H1 (cell line): ENCODE measurements around the gene CUEDC1. TPM values are rescaled to one million over a fixed set of nuclear protein-coding genes. Genes with fewer than 3 reads are reported as not detected.

Source experiments
- RAD21 ChIP-seq, 2 experiments: IDR thresholded peaks in 1 of 2; conservative IDR thresholded peaks in 1 of 2; 2 replicates each; pipeline ENCODE4 v1.6.1; 2011; ENCODE audit warnings: low read depth in 2 of 2, low read length in 2 of 2, improper control_type of control experiment in 1 of 2, inconsistent platforms in 1 of 2, mild to moderate bottlenecking in 1 of 2, moderate library complexity in 1 of 2
- polyA plus RNA-seq, 7 experiments: library from polyadenylated mRNA; depleted of rRNA in 3 of 7; stranded (reverse) in 5 of 7; unstranded in 2 of 7; fragments of >200 nt in 5 of 7; fragments of 200-250 nt in 2 of 7; gene quantifications; 1 replicate in 5 of 7; 2 replicates in 1 of 7; 4 replicates in 1 of 7; pipeline versions ENCODE4 v1.2.1 to v1.2.3, GENCODE V29; 2011 to 2013; ENCODE audit warnings: missing spikeins in 2 of 7, mixed read lengths in 2 of 7
- total RNA-seq: library from RNA; stranded (reverse); fragmentation: NEBNext Ultra II Directional; extraction: Animal tissue kit (Norgen Biotek cat#: 25700); gene quantifications from 2 replicates; pipeline ENCODE4 v1.2.1, GENCODE V29; 2021

Gene CUEDC1
- total and polyA plus RNA-seq, 2 of the 8 experiments (the other 6 are each of a cell fraction or from before 2014, with no cell fraction given) = 4.0 to 10.7 TPM

DNA sequence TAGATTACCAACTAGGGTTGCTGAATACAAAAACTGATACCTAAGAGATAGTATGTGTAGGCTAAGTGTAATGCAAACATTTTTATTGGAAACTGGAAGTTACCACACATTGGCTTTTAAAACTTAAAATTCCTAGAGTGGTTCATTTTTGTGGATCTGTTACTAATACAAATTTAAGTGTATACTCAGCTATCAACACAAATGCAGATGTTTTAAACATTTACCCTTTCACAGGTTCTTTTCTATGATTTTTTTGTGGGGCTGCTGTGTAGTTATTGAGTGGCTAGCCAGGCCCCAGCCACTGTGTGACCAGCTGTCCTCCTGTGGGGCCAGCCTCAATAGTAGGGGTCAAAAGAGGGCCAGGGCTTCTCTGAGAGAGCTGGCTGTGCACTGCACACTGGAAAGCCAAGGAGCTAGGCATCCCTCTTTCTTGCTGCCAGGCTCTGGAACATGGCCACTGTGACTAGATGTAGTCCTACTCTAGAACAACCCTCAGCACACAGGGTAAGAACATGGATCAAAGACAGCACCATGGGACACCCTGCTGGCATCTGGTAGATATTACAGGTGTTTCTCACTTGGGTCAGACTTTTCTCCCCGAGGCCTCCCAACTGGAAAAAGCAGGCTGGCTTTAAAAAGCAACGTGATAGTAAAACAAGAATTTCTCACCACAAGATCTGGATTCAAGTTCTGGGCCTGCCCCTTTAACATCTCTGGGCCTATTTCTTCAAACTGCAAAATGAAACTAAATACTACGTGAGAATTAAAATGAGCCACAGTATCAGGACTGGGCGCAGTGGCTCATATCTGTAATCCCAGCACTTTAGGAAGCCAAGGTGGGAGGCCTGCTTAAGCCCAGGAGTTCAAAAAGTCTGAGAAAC, 40.1 kb upstream of the CUEDC1 start (continued):
- TF ChIP-seq RAD21 (IDR thresholded peaks at IDR 0.05 in 1 of 2, conservative IDR thresholded peaks at IDR 0.05 in 1 of 2; ENCODE audit: low read depth in 2 of 2, low read length in 2 of 2) = peak; percentile 79 to 84
- TF ChIP-seq, all 59 proteins: peak for 4
